Glutamatergic neuron (in vitro differentiated cells): Measurements from ENCODE around the gene USP44. TPM values are rescaled to one million over a fixed set of nuclear protein-coding genes. Genes with fewer than 3 reads are reported as not detected.

Experiments used
- DNase-seq: peaks from one replicate; pipeline ENCODE4 v3.0.0; 2022
- H3K27ac Mint-ChIP-seq: one replicate; pipeline ENCODE4 v1.8.0; 2020; ENCODE audit warnings: mild to moderate bottlenecking, mixed read lengths, inconsistent platforms; ENCODE audit not compliant: unreplicated experiment
- H3K27me3 Mint-ChIP-seq: one replicate; pipeline ENCODE4 v1.8.0; 2020; ENCODE audit warnings: mild to moderate bottlenecking, moderate library complexity, mixed read lengths, inconsistent platforms; ENCODE audit not compliant: unreplicated experiment
- H3K36me3 Mint-ChIP-seq: one replicate; pipeline ENCODE4 v1.8.0; 2020; ENCODE audit warnings: mild to moderate bottlenecking, mixed read lengths, inconsistent platforms; ENCODE audit not compliant: unreplicated experiment
- H3K4me1 Mint-ChIP-seq: one replicate; pipeline ENCODE4 v1.8.0; 2020; ENCODE audit warnings: mild to moderate bottlenecking, low read depth, mixed read lengths, inconsistent platforms; ENCODE audit not compliant: unreplicated experiment
- H3K4me3 Mint-ChIP-seq: one replicate; pipeline ENCODE4 v1.8.0; 2020; ENCODE audit warnings: mild to moderate bottlenecking, mixed read lengths, inconsistent platforms; ENCODE audit not compliant: unreplicated experiment
- H3K9me3 Mint-ChIP-seq: one replicate; pipeline ENCODE4 v1.8.0; 2020; ENCODE audit warnings: mild to moderate bottlenecking, moderate library complexity, mixed read lengths, inconsistent platforms; ENCODE audit not compliant: unreplicated experiment
- CTCF ChIP-seq: fragments of 200-600 bp; sonication (generic); IDR thresholded peaks from one replicate; pipeline ENCODE4 v1.5.0; 2021; ENCODE audit not compliant: partially characterized antibody, unreplicated experiment
- total RNA-seq: library from RNA; stranded (reverse); fragmentation: NEBNext Ultra II Directional; extraction: Animal tissue kit (Norgen Biotek cat#: 25700); gene quantifications from one replicate; pipeline ENCODE4 v1.2.1, GENCODE V29; 2021; ENCODE audit not compliant: unreplicated experiment

Gene USP44
- total RNA-seq, 1 donor from 2014 or later, result 2.7 TPM

GRCh38 chr12:95545731-95546490, 5.4 kb downstream of the USP44 start:
- Mint-ChIP-seq H3K4me3 (peak overlapping the region; percentile 22), H3K36me3 (peaks cover 7% of the 10 kb centered on the region), H3K27me3 (peaks cover 4% of the 10 kb centered on the region), H3K4me1 (peaks cover 19% of the 10 kb centered on the region), H3K9me3 (peaks cover 15% of the 10 kb centered on the region), H3K27ac (no peak overlapping the region)
- TF ChIP-seq CTCF, result no peak
- no peak for DNase-seq

GRCh38 chr12:95545303-95545702, 6.0 kb downstream of the USP44 start:
- TF ChIP-seq CTCF, result no peak
- Mint-ChIP-seq H3K27ac (no peak overlapping the region), H3K9me3 (peaks cover 15% of the 10 kb centered on the region), H3K36me3 (peaks cover 7% of the 10 kb centered on the region), H3K27me3 (peaks cover 4% of the 10 kb centered on the region), H3K4me3 (no peak overlapping the region), H3K4me1 (peaks cover 19% of the 10 kb centered on the region)
- DNase-seq, result no peak

- Mint-ChIP-seq H3K27me3 (peaks cover 4% of the 10 kb centered on the region), H3K9me3 (peaks cover 15% of the 10 kb centered on the region), H3K27ac (no peak overlapping the region), H3K36me3 (peaks cover 7% of the 10 kb centered on the region), H3K4me1 (peaks cover 19% of the 10 kb centered on the region), H3K4me3 (no peak overlapping the region)
- no peak for TF ChIP-seq CTCF
- no peak for DNase-seq
Observed at GRCh38 chr12:95544756-95545155, 6.5 kb downstream of the USP44 start.

- Mint-ChIP-seq H3K36me3 (no peaks in the 10 kb centered on the region), H3K4me1 (peaks cover 24% of the 10 kb centered on the region), H3K27ac (no peak overlapping the region), H3K4me3 (no peak overlapping the region), H3K27me3 (peaks cover 2% of the 10 kb centered on the region), H3K9me3 (peaks cover 9% of the 10 kb centered on the region)
- DNase-seq, result no peak
- no peak for TF ChIP-seq CTCF
Observed at GRCh38 chr12:95543305-95543704, 8.0 kb downstream of the USP44 start.

- Mint-ChIP-seq H3K27me3 (no peaks in the 10 kb centered on the region), H3K9me3 (no peaks in the 10 kb centered on the region), H3K27ac (no peak overlapping the region), H3K36me3 (no peaks in the 10 kb centered on the region), H3K4me1 (peaks cover 13% of the 10 kb centered on the region), H3K4me3 (no peak overlapping the region)
- DNase-seq, result no peak
- TF ChIP-seq CTCF, result no peak
Observed at GRCh38 chr12:95541436-95541835, 9.8 kb downstream of the USP44 start.
